Activated CD4-positive, alpha-beta T cell treated with anti-CD3 and anti-CD28 coated beads, Interleukin-2, amount 50 U/mL, for 1 hour (primary cell): ENCODE measurements around the gene ELF1.

ENCODE experiments used
- DNase-seq: peaks from one replicate; pipeline ENCODE4 v3.0.0-alpha.2; 2020

ELF1 gene

DNA sequence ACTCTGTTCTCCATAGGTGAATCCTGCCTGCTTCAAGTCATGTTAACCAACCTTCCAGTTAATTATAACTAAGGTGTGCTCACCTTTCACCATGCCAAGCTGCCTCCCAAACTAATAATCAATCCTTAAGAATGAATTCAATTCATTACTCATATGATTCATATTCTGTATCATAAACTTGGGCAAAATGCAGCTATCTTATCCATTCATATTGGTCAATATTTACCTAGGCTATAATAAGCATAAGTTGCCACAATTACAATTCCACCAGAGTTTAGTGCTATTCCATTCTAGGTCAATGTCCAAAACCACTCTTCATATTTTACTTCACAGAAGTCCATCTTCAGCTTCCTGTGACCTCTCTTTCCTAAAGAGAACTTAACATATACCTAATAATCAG, 13.4 kb downstream of the ELF1 start:
- no peak for DNase-seq

- no peak for DNase-seq
Measured at GRCh38 chr13:41004875-41005693, 14.0 kb downstream of the ELF1 start.

GRCh38 chr13:41002606-41003005, 16.5 kb downstream of the ELF1 start:
- no peak for DNase-seq

DNA sequence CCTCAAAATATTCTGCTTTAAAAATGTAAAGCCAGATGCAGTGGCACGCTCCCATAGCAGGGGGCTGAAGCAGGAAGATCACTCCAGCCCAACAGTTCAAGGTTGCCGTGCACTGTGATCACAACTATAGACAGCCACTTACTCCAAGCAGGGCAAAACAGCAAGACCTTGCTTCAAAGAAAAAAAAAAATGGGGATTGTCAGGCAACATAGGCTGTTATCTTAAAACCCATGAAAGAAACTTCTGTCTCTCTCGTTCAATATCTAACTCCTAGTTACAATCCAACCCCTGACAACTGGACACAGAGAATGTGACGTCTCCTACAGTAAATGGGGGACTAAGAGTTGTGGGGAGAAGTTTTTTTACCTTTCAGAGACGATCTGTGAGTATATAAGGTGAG, 17.4 kb downstream of the ELF1 start:
- DNase-seq = no peak

GRCh38 chr13:40999416-40999815, 19.7 kb downstream of the ELF1 start:
- DNase-seq = no peak

DNA sequence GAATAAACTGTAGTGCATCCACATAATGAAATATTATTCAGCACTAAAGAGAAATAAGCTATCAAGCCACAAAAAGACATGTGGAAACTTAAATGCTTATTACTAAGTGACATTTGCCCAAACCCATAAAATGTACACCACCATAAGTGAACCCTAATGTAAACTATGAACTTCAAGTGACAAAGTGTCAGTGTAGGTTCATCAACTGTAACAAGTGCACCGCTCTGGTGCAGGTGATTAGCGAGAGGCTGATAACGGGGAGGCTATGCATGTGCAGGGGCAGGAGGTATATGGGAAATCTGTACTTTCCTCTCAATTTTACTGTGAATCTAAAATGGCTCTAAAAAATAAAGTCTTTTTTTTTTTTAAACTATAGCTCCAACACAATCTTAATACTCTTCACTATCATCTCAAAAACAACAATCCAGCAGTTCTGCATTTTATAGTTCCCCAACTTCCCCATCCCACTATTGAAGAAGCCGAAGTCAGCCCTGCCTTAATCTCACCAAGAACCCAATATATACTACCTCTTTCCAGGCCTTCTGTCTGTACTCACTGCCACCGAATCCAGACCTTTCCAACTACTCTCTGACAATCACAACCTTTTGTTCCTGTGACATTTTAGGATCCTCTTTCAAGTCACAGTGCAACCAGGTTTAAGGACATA, 22.6 kb downstream of the ELF1 start:
- no peak for DNase-seq

- no peak for DNase-seq
Measured at GRCh38 chr13:40995997-40996396, 23.1 kb downstream of the ELF1 start.

DNA sequence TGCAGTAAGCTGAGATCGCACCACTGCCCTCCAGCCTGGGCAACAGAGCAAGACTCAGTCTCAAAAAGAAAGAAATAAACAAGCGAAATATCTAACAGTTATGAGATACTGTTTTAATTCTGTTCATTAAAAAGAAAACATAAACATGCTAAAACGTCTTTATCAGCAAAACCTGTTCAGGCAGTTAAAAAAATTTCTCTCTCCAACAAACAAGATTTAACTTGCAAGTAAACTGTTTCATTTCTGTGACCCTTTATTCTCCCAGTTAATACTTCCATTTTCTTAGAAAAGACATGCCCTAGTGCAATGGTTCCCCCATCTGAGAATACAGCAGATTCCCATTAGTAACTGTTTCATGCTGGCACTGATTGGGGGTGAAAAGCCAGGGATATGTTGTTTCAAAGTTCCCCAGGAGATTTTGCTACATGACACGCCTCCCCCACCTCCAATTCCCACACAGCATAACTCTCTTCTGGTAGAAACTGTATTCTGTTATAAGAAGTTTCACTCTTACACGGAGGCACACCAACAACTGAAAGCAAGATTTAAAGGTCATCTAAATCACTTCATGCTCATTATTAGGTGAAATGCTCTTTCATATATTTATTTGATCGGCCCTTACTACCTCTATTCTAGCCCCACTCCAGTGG, 24.4 kb downstream of the ELF1 start:
- DNase-seq = no peak

GRCh38 chr13:40993987-40994386, 25.1 kb downstream of the ELF1 start:
- no peak for DNase-seq

DNA sequence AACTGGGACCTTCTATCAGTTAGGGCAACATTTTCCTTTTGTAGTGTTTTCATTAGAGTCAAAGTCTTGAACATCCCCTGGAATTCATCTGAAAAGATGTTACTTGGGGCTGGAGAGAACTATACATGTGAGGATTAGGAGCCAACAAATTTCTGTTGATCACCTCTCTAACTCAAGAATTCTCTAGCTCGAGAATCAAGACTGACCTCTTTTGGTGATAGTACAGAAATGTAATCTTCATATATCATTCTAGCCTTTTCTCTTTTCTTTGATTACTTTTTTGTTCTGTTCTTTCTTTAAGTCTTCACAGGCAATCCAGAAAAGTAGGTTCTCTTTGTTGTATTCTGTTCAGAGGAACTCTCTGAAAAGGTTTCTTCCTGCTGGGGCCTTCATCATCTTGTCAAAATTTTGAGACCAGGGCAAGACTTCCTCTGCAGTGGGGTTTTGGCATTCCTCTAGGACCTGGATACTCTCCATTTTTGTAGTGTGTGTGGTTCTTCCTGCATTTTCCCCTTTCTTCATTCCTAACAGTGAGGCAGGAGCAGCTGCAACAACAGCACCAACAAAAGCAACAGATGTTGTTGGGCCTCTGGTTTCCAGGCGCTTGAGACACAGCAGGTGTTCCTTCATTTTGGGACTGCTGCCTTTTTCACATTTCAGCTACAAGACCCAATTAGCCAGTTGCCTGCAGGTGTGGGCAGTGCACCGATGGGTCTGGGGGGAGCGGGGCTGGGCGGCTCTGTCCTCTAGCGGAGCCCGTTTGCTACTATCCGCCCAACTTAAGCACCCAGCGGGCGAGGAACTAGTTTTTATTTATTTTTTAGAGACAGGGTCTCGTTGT, 26.2 kb downstream of the ELF1 start:
- no peak for DNase-seq

- DNase-seq = no peak
Measured at GRCh38 chr13:40987606-40988280, 31.4 kb downstream of the ELF1 start.

DNA sequence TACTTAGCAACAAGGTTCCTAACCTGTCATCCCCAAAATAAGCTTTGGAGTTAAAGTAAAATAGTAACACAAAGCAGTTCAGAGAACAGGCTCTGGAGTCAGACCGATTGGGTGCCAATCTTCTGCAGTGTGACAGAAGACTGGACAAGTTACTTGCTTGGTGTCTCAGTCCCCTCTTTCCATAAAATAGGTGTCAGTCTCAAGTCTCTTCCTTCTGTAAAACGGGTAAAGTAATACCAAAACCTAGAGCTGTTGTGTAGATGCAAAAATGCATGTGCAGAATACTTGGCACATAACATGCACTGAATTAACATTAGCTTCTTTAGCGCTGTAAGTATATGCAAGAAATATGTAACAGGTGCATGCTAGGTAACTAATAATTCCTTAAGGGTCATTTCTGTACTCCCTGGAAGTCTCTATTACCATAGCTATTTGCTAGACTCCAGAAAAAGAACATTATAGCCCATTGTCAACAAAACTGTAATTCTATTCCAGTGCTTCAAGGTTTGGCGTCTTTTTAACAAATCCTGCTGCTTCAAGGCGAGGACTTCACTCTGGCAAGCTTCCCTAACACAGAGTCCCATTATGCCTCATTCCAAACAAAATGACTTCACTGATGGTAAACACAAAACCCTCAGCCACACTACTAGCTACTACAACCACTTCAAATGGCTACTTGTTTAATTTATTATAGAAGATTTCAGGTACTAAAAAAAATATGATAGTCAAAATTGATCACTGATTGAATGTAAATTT, 32.8 kb downstream of the ELF1 start:
- no peak for DNase-seq

DNA sequence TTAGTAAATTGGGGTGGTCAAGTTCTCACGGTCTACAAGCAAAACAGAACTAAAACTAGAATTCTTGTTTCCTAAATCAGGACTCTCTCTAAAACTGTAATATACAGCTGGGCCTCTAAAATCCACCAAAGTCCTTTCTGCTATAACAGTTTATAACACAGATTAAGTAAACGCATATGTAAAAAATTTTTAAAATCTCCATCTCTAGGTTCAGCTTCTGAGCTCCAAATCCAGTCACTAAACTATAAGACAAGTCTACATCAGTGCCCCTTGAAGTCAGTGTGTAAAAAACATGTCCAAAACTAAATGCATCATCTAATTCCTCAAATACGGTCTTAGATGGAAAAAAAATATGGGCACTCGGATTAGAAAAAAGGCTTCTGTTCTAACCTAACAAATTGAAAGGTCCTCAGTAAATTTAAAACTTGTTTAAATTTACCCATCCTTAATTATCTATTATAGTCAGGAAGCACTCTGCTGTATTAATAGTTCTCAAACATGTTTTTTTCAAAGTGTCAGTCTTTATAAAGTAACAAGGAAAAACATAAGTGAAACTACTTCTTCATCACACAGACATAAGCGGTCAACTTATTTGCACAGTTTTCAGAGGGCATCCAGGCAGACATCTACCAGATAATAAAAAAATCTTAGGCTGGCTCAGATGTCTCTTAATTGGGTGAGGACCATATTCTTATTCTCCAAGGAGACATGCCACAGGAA, 33.6 kb downstream of the ELF1 start:
- no peak for DNase-seq

DNA sequence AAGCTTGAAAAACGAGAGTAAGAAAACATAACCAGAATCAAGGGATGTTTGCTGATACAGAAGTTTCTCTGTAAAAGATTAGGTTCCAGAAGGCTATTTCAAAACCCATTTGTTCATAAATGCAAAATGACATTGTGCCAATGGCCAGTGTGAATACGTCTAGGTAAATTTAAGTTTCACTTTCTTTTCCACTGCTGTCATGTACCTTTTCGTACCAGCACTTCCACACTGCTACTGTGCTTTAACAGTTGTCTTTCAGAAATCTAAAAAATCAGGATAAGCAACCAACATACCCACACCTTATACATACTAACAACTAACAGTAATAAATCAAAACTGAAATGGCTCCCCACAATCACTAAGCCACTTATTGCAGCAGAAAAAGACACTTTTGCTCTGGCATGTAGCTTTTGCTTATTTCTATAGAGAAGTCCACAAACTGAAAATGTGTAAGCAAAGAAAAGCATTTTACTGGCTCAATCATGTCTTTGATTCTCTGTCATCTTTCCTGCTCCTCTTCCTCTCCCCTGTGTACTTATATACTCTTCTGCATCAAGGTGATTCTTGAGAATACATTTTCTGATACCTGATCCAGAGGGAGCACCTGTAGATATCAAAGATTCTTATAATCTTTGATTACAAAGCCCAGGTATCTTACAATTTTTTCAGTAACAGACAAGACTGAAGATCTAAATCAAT, 34.3 kb downstream of the ELF1 start:
- no peak for DNase-seq

GRCh38 chr13:40983725-40984667, 35.1 kb downstream of the ELF1 start:
- no peak for DNase-seq

GRCh38 chr13:40983259-40983658, 35.9 kb downstream of the ELF1 start:
- no peak for DNase-seq

DNA sequence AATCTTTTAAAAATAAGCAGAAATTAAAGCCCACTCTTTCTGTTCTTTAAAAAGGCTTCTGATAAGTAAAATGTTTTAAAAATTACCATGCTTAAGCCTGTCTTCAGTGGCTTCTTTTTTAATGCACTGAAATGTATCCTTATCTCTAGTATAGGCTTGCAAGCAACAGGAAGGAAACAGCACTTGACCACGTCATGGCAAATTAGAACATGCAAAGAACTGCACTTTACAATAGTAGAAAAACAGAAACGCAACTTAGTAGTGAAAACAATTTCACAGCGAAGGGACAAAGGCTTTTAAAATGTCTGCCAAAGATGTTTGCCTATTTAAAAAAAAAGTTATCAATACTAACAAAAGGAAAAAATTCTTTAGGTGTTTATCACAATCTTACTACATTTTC, 36.3 kb downstream of the ELF1 start:
- DNase-seq = no peak

DNA sequence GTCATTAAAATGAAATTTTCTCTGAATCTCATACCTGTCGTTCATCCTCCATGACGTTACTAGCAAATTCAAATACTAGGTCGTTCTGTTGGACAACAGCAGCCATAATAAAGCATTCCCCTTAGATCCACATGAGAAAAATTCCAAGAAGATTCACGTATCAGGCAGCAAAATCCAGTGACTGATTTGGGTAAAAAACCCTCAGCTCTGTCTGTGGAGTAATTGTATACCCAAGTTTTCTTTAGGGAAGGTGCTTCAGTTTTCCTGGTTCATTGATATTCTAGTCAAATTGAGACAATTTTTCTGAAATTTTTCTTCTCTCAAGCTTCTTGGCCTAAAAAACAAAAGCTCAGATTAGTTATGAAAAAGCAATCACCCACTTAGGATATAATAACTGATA, 37.2 kb downstream of the ELF1 start:
- no peak for DNase-seq

DNA sequence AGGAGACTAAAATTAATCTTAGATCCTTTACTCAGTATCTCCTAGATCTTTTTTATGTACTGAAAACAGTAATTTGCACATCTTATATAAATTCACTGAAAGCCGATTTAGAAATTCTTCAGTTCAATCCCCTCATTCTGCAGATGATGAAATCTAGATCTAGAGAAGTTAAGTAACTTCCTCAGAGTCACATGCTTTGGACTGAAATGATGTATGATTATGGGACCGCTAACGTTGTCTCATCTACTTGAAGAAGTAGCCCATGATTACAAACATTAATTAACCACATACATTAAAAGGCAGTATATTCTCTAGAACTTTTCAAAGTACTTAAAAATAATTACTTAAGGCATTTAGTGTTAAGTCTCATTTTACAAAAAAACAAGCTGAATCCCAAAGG, 37.8 kb downstream of the ELF1 start:
- DNase-seq = no peak
